RWPE1 (cell line): ENCODE measurements around the gene TMEM38A.
A peak's percentile ranks its signal among the peaks of the same experiment; 100 is the strongest.

ENCODE experiments used
- CTCF ChIA-PET: fragments of 350-600 bp; sonication (Branson Sonifier 250); formaldehyde crosslinking; extraction: SDS; loops from one replicate; lab custom pipeline; 2021; lab: Yijun Ruan, JAX
- POLR2A ChIA-PET: fragments of 400-600 bp; formaldehyde crosslinking; extraction: SDS; loops from one replicate; lab custom pipeline; 2020; ENCODE audit warnings: antibody characterized with exemption; ENCODE audit not compliant: low non-redundant PET; lab: Yijun Ruan, JAX
- DNase-seq: peaks from one replicate; pipeline ENCODE4 v3.0.0; 2012; ENCODE audit warnings: low spot score
- H3K27ac ChIP-seq: fragments of 450-650 bp; 2 replicates; pipeline ENCODE4 v1.5.1; 2017
- CTCF ChIP-seq: fragments of 450-650 bp; conservative IDR thresholded peaks from 2 replicates; pipeline ENCODE4 v1.5.1; 2017; ENCODE audit warnings: low read depth, mild to moderate bottlenecking

The TMEM38A gene

GRCh38 chr19:16624236-16624635, 36.7 kb upstream of the TMEM38A start:
- ChIA-PET CTCF (interaction anchor here (0.5 kb wide), 1 partner anchor 31 kb away, joined by 4 read pairs; no protein-coding TSS in a partner anchor), POLR2A (no interaction called here)
- TF ChIP-seq CTCF: no peak
- DNase-seq: no peak
- H3K27ac ChIP-seq: no peak overlapping the region

- no peak for DNase-seq
- CTCF ChIA-PET: no interaction called here
- H3K27ac ChIP-seq: no peak overlapping the region
- POLR2A ChIA-PET: no interaction called here
- no peak for TF ChIP-seq CTCF
These were observed 35.6 kb upstream of the TMEM38A start for GRCh38 chr19:16625163-16625958.

GRCh38 chr19:16626796-16627192, 34.1 kb upstream of the TMEM38A start:
- peak; percentile 53 for DNase-seq
- TF ChIP-seq CTCF: no peak
- ChIA-PET POLR2A (interaction anchor here (0.5 kb wide), 1 partner anchor 23 kb away, joined by 9 read pairs; no protein-coding TSS in a partner anchor), CTCF (interaction anchor here (0.7 kb wide), 1 partner anchor 78 kb away, joined by 4 read pairs; no protein-coding TSS in a partner anchor)
- H3K27ac ChIP-seq: peak overlapping the region; percentile 93

GRCh38 chr19:16627193-16627927, 33.6 kb upstream of the TMEM38A start:
- POLR2A ChIA-PET: interaction anchor here (0.5 to 1.0 kb wide), 2 partner anchors 11 to 23 kb away, joined by 3 to 9 read pairs; no protein-coding TSS in a partner anchor
- CTCF ChIA-PET: interaction anchor here (0.5 to 0.7 kb wide), 2 partner anchors 79 to 85 kb away, joined by 4 to 6 read pairs; no protein-coding TSS in a partner anchor
- DNase-seq: peak; percentile 25
- H3K27ac ChIP-seq: peak overlapping the region; percentile 93
- no peak for TF ChIP-seq CTCF

- ChIA-PET POLR2A (interaction anchor here (0.8 to 1.0 kb wide), 2 partner anchors 10 to 55 kb away, joined by 3 read pairs; no protein-coding TSS in a partner anchor), CTCF (interaction anchor here (0.5 kb wide), 1 partner anchor 85 kb away, joined by 6 read pairs; no protein-coding TSS in a partner anchor)
- TF ChIP-seq CTCF: no peak
- peak overlapping the region; percentile 93 for H3K27ac ChIP-seq
- peak; percentile 13 for DNase-seq
These were observed 33.1 kb upstream of the TMEM38A start for GRCh38 chr19:16627928-16628182.
